K562 (cell line): Measurements from ENCODE around the gene CHAF1A. TPM values are rescaled to one million over a fixed set of nuclear protein-coding genes. Genes with fewer than 3 reads are reported as not detected.

Source experiments
- ARHGAP35 ChIP-seq: fragments of 450-650 bp; IDR thresholded peaks from 2 replicates; pipeline ENCODE4 v1.6.1; 2018; ENCODE audit not compliant: partially characterized antibody
- EHMT2 ChIP-seq: fragments of 450-650 bp; IDR thresholded peaks from 2 replicates; pipeline ENCODE4 v1.6.1; 2018; ENCODE audit warnings: antibody characterized with exemption
- FOXJ3 ChIP-seq: sonication (generic); formaldehyde crosslinking; IDR thresholded peaks from 2 replicates; pipeline ENCODE4 v1.4.0; 2020; ENCODE audit warnings: mild to moderate bottlenecking, missing genetic modification reagents
- HIVEP1 ChIP-seq: fragments of 250-450 bp; sonication (Bioruptor Pico); IDR thresholded peaks from 2 replicates; pipeline ENCODE4 v1.4.0; 2020; ENCODE audit warnings: mild to moderate bottlenecking
- KDM2B ChIP-seq: fragments of 250-450 bp; sonication (Bioruptor Pico); IDR thresholded peaks from 2 replicates; pipeline ENCODE4 v1.8.0; 2021; ENCODE audit warnings: mild to moderate bottlenecking, moderate library complexity
- KLF10 ChIP-seq: fragments of 250-450 bp; sonication (Bioruptor Pico); IDR thresholded peaks from 2 replicates; pipeline ENCODE4 v1.6.1; 2021; ENCODE audit warnings: matching md5 sums
- LCOR ChIP-seq: sonication (generic); formaldehyde crosslinking; IDR thresholded peaks from 2 replicates; pipeline ENCODE4 v1.8.0; 2022; ENCODE audit warnings: mild to moderate bottlenecking, missing genetic modification reagents
- MCM2 ChIP-seq: fragments of 450-650 bp; IDR thresholded peaks from 2 replicates; pipeline ENCODE4 v1.6.1; 2017; ENCODE audit warnings: low read depth, mild to moderate bottlenecking
- NFIX ChIP-seq: fragments of 250-450 bp; sonication (Bioruptor Pico); IDR thresholded peaks from 2 replicates; pipeline ENCODE4 v1.4.0; 2020; ENCODE audit warnings: low read depth, mild to moderate bottlenecking, moderate library complexity
- RBBP5 ChIP-seq: fragments of 200-600 bp; sonication (generic); IDR thresholded peaks from 2 replicates; pipeline ENCODE4 v1.6.1; 2012; ENCODE audit warnings: borderline replicate concordance, mild to moderate bottlenecking, low read length, control low read depth, inconsistent platforms; ENCODE audit not compliant: insufficient read depth, poor library complexity, severe bottlenecking
- SREBF1 ChIP-seq: fragments of 150-350 bp; IDR thresholded peaks from 2 replicates; pipeline ENCODE4 v1.6.1; 2014; ENCODE audit warnings: antibody characterized with exemption, low read depth, low read length, borderline replicate concordance
- TAF1 ChIP-seq: IDR thresholded peaks from 2 replicates; pipeline ENCODE4 v1.6.1; 2011; ENCODE audit warnings: mild to moderate bottlenecking, low read length, moderate library complexity; ENCODE audit not compliant: insufficient read depth, control insufficient read depth, severe bottlenecking; ENCODE audit errors: extremely low read depth
- TCFL5 ChIP-seq: fragments of 250-450 bp; sonication (Bioruptor Pico); conservative IDR thresholded peaks from 2 replicates; pipeline ENCODE4 v1.6.1; 2021; ENCODE audit warnings: mild to moderate bottlenecking, moderate library complexity, matching md5 sums
- TRIM28 ChIP-seq: fragments of 450-650 bp; IDR thresholded peaks from 2 replicates; pipeline ENCODE4 v1.6.1; 2017
- WHSC1 ChIP-seq: IDR thresholded peaks from one replicate; pipeline ENCODE4 v1.6.1; 2012; ENCODE audit warnings: low read length, control low read depth, inconsistent platforms
- ZKSCAN3 ChIP-seq: fragments of 250-450 bp; sonication (Bioruptor Pico); IDR thresholded peaks from 2 replicates; pipeline ENCODE4 v1.4.0; 2020
- ZNF197 ChIP-seq: fragments of 200-800 bp; sonication (Bioruptor generic); IDR thresholded peaks from 2 replicates; pipeline ENCODE4 v1.6.1; 2016; ENCODE audit warnings: low read depth, missing genetic modification characterization, missing compliant biosample characterization
- ZNF384 ChIP-seq: IDR thresholded peaks from 2 replicates; pipeline ENCODE4 v1.6.1; 2012; ENCODE audit warnings: low read depth, low read length, improper control_type of control experiment
- ZNF445 ChIP-seq: fragments of 250-450 bp; sonication (Bioruptor Pico); IDR thresholded peaks from 2 replicates; pipeline ENCODE4 v1.4.0; 2020; ENCODE audit warnings: low read depth, mild to moderate bottlenecking, moderate library complexity
- polyA plus RNA-seq, 8 experiments: library from polyadenylated mRNA; depleted of rRNA in 4 of 8; stranded (reverse) in 5 of 8; unstranded in 3 of 8; fragments of >200 nt; fragmentation: Nextera tagmentation in 2 of 8; fragmentation: Illumina TruSeq in 1 of 8; extraction: Ambion mirVana in 2 of 8; extraction: Trizol in 1 of 8; gene quantifications; 2 replicates each; pipeline versions ENCODE4 v1.2.1 to v1.2.3, GENCODE V29; 2011 to 2014; ENCODE audit warnings: inconsistent platforms in 1 of 8, missing spikeins in 1 of 8
- total RNA-seq, 7 experiments: library from RNA; depleted of rRNA in 6 of 7; stranded (reverse); fragments of >200 nt in 6 of 7; fragmentation: Illumina TruSeq in 2 of 7; extraction: Trizol in 2 of 7; gene quantifications; 2 replicates each; pipeline versions ENCODE4 v1.2.1 to v1.2.3, GENCODE V29; 2011 to 2021; ENCODE audit warnings: low replicate concordance in 1 of 7
- TF ChIP-seq, protein P1 (sequence below), 3 experiments: IDR thresholded peaks in 2 of 3; conservative IDR thresholded peaks in 1 of 3; 2 replicates each; pipeline ENCODE4 v1.5.1; 2011 to 2012; ENCODE audit warnings: low read length in 3 of 3, mild to moderate bottlenecking in 3 of 3, control low read depth in 2 of 3, improper control_type of control experiment in 1 of 3, inconsistent platforms in 1 of 3, low read depth in 1 of 3, mixed read lengths in 1 of 3, moderate library complexity in 1 of 3; ENCODE audit not compliant: insufficient read depth in 2 of 3
- TF ChIP-seq, protein P2 (sequence below): fragments of 200-800 bp; sonication (Bioruptor generic); IDR thresholded peaks from 2 replicates; pipeline ENCODE4 v1.6.1; 2016; ENCODE audit warnings: missing genetic modification characterization, missing compliant biosample characterization
- TF ChIP-seq, protein P3 (sequence below): fragments of 250-450 bp; sonication (Bioruptor Pico); IDR thresholded peaks from 2 replicates; pipeline ENCODE4 v1.5.0; 2021

The CHAF1A gene
- total and polyA plus RNA-seq, 9 of the 15 experiments (the other 6 are each of a cell fraction or from before 2014, with no cell fraction given), result 1.6 to 86.9 (median 45.2) TPM

DNA sequence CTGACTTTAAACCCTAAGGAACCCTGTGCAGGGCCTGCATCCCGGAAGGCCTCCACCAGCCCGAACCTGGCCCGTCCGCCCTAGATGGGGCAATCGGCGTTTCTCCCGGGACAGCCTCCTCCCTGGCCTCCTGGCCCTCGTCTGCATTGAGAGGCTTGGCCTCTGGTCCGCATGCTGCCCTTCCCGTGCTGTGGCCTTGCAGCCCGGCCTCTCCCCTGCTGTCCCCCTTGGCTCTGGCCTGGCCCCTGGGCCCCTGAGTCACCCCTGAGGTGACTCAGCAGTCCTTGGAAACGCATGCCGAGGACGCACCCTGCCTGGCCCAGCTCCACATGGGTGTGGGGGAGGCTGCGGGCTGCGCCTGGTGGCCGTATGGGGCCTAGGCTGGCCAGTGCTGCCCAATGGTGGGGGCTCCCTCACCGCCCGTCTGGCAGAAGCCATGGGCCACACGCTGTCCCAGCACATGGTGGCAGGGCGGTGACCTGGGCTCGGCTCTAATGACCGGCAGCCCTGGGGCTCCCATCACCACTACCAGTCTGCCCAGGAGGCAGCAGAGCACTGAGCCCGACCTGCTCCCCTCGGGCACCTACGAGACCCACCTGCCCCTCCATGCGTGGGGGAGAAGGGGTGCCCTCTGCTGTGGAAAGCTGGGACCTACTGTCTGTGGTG, 27.8 kb upstream of the CHAF1A start (continued):
- TF ChIP-seq ARHGAP35 (no peak), TCFL5 (CRISPR knock-in tag) (peak; percentile 58; the same call in 1 of the 2 replicates), TRIM28 (peak; percentile 61), LCOR (CRISPR knock-in tag) (peak; percentile 64; the same call in 1 of the 2 replicates), ZNF445 (CRISPR knock-in tag) (no peak), ZKSCAN3 (CRISPR knock-in tag) (no peak), KLF10 (CRISPR knock-in tag) (no peak), MCM2 (no peak), FOXJ3 (CRISPR knock-in tag) (no peak), TAF1 (peak; percentile 54), SREBF1 (no peak), ZNF384 (peak; percentile 50; the same call in 1 of the 2 replicates), HIVEP1 (peak; percentile 80; the same call in 1 of the 2 replicates), RBBP5 (peak; percentile 43), NFIX (CRISPR knock-in tag) (no peak; the same call in 1 of the 2 replicates), EHMT2 (no peak), KDM2B (CRISPR knock-in tag) (peak; percentile 84; the same call in 1 of the 2 replicates), WHSC1 (no peak), ZNF197 (CRISPR knock-in tag) (no peak)
- TF ChIP-seq, protein P1, sequence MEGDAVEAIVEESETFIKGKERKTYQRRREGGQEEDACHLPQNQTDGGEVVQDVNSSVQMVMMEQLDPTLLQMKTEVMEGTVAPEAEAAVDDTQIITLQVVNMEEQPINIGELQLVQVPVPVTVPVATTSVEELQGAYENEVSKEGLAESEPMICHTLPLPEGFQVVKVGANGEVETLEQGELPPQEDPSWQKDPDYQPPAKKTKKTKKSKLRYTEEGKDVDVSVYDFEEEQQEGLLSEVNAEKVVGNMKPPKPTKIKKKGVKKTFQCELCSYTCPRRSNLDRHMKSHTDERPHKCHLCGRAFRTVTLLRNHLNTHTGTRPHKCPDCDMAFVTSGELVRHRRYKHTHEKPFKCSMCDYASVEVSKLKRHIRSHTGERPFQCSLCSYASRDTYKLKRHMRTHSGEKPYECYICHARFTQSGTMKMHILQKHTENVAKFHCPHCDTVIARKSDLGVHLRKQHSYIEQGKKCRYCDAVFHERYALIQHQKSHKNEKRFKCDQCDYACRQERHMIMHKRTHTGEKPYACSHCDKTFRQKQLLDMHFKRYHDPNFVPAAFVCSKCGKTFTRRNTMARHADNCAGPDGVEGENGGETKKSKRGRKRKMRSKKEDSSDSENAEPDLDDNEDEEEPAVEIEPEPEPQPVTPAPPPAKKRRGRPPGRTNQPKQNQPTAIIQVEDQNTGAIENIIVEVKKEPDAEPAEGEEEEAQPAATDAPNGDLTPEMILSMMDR (IDR thresholded peaks at IDR 0.05 in 2 of 3, conservative IDR thresholded peaks at IDR 0.05 in 1 of 3; ENCODE audit: insufficient read depth in 2 of 3, low read depth in 1 of 3, low read length in 3 of 3), result peak; percentile 27 to 49 (median 47); a peak in 5 of 6 replicates
- TF ChIP-seq, protein P2, sequence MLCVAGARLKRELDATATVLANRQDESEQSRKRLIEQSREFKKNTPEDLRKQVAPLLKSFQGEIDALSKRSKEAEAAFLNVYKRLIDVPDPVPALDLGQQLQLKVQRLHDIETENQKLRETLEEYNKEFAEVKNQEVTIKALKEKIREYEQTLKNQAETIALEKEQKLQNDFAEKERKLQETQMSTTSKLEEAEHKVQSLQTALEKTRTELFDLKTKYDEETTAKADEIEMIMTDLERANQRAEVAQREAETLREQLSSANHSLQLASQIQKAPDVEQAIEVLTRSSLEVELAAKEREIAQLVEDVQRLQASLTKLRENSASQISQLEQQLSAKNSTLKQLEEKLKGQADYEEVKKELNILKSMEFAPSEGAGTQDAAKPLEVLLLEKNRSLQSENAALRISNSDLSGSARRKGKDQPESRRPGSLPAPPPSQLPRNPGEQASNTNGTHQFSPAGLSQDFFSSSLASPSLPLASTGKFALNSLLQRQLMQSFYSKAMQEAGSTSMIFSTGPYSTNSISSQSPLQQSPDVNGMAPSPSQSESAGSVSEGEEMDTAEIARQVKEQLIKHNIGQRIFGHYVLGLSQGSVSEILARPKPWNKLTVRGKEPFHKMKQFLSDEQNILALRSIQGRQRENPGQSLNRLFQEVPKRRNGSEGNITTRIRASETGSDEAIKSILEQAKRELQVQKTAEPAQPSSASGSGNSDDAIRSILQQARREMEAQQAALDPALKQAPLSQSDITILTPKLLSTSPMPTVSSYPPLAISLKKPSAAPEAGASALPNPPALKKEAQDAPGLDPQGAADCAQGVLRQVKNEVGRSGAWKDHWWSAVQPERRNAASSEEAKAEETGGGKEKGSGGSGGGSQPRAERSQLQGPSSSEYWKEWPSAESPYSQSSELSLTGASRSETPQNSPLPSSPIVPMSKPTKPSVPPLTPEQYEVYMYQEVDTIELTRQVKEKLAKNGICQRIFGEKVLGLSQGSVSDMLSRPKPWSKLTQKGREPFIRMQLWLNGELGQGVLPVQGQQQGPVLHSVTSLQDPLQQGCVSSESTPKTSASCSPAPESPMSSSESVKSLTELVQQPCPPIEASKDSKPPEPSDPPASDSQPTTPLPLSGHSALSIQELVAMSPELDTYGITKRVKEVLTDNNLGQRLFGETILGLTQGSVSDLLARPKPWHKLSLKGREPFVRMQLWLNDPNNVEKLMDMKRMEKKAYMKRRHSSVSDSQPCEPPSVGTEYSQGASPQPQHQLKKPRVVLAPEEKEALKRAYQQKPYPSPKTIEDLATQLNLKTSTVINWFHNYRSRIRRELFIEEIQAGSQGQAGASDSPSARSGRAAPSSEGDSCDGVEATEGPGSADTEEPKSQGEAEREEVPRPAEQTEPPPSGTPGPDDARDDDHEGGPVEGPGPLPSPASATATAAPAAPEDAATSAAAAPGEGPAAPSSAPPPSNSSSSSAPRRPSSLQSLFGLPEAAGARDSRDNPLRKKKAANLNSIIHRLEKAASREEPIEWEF, result peak; percentile 94
- TF ChIP-seq, protein P3, sequence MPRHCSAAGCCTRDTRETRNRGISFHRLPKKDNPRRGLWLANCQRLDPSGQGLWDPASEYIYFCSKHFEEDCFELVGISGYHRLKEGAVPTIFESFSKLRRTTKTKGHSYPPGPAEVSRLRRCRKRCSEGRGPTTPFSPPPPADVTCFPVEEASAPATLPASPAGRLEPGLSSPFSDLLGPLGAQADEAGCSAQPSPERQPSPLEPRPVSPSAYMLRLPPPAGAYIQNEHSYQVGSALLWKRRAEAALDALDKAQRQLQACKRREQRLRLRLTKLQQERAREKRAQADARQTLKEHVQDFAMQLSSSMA (CRISPR knock-in tag), result no peak
